Inflammatory macrophage treated with lipopolysaccharide for 1 hour (primary cell): ENCODE measurements around the gene PADI2.

ENCODE experiments used
- DNase-seq, 2 donors: peaks; one replicate each; pipeline ENCODE4 v3.0.0-alpha.2; 2020 to 2022

PADI2 gene

DNA sequence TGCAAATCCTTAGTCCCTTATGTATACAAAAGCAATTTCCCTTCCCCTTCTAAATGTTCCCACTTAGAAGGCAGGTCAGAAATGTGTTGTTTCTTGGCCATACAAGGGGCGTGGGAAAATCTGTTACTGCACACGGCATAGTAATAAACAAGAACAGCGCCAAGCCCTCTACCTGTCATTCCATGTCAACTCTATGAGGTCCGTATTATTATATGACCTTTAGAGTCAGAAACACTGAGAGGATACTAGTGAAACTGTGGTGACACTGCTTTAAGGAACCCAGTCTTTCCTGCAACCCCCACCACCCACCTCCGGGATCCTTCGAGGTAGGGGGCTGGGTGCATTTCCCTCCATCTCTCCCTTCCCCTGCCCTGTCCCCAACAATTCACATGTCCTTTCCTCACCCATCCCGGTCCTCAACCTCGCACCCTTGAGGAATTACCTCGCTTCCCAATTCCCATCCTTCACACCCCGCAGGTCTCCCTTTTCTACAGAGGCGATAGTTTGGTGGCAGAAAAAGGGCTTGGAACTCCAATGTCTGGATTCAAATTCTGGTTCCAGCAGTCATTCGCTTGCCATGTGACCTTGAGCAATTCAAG is 66.1 kb downstream of the PADI2 start:
- no peak for DNase-seq

DNA sequence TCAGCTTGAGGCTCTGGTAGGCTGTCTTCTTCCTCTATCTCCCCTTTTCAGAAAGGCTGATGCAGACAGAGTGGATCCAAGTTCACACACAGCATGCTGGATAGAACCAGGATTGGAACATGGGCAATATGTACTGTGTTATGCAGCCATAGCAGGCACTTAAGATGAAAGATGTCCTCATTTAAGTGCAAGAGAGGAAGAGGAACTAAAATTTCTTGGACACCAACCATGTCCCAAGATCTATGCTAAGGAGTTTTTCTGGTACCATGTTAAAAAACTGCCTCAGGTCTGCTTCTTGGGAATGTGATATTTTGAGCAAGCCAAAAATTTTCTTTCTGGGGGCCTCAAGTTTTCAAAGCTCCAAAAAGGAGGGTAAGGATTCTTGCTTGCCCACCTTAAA is 66.6 kb downstream of the PADI2 start:
- DNase-seq = peak; percentile 43 to 46

DNA sequence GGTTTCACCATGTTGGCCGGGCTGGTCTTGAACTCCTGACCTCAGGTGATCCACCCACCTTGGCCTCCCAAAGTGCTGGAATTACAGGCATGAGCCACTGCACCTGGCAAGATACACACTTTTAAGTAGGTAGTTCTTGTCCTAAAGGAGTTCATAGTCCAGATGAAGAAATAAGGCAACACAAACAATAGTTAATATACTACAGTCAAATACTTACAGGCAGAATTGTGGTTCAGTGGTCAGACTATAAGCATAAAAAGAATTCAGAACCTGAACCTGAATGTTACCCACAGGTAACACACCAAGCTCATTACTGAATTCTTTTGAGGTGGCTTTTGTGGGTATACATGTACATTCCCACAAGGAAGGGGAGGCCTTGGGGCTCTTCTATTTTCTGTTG is 67.2 kb downstream of the PADI2 start:
- no peak for DNase-seq

DNA sequence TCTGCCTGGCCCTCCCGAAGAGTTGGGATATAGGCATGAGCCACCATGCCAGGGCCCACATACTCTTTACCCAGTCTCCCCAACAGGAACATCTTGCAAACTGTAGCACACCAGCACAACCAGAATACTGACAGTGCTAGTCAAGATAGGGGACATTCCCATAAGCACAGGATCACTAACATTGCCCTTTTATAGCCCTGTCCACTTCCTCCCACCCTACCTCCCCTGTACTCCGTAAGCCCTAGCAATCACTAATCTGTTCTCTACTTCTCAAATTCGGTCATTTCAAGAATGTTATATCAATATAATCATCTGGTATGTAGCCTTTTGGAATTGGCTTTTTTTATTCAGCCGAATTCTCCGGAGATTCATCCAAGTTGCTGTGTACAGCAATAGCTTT is 71.3 kb downstream of the PADI2 start:
- DNase-seq = no peak

DNA sequence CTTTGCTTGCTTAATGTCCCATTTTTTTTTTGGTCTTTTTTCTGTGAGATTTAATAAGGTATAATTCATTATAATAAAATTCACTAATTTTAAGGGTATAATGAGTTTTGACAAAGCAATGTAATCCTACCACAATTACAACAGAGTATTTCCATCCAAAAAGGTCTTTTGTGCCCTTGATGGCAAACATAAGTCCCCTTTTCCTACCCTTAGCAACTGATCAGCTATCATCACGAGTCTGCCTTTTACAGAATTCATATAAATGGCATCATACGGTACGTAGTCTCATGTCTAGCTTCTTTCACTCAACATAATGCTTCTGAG is 73.0 kb downstream of the PADI2 start:
- no peak for DNase-seq

DNA sequence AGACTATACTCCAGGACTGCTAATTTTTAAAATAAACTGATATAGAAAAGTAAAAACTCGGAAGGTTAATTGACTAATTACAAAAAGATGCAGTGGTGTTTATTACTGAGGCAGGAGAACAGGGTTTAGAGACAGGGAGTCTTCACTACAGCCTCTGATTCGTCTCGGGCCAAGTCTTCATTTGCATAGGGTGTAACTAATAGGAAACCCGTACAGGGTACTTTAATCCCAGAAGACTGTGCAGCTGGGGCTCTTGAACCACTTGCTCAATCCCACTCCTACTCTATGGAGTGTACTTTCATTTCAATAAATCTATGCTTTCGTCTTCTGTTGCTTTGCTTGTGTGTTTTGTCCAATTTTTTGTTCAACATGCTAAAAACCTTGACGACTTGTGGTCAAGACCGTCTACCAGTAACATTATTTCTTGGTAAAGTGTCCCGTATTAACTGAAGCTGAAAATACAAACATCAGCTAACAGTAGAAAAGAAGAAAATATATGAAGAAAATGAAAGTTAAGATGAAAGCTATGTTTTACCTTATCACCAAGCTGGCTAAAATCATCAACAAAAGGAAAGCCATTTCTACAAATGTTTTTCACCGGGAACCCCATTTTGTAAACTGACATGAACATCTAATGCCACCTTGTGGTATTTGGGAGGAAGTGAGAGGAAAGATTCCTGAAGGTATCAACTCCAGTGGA is 73.5 kb downstream of the PADI2 start:
- peak; percentile 43 to 62 for DNase-seq

DNA sequence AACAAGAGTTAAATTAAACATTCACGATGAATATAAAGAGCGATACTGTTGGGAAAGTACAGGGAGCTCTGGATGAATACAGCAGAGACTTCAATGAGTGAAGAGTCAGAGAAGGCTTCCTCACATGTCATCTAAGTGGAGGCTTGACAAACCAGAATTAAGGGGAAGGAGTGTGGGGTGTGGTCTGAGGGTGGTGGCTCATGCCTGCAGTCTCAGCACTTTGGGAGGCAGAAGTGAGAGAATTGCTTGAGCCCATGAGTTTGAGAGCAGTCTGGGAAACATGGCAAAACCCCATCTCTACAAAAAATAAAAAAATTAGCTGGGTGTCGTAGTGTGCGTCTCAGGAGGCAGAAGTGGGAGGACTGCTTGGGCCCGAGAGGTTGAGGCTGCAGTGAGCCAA is 74.1 kb downstream of the PADI2 start:
- DNase-seq = peak; percentile 82 to 90

DNA sequence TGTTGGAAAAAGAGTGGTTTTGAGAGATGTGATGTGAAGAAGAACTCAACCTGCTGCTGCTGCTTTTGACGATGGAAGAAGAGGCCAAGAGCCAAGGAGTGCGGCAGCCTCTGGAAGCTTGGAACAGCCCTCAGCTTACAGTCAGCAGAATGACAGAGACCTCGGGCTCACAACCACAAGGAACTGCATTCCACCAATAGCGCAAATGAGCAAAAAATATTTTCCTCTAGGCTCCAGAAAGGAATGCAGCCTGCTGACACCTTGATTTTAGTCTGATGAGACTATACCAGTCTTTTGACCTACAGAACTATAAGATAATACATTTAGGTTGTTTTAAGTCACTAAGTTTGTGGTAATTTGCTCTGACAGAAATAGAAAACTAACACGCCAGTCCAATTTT is 75.6 kb downstream of the PADI2 start:
- no peak for DNase-seq

DNA sequence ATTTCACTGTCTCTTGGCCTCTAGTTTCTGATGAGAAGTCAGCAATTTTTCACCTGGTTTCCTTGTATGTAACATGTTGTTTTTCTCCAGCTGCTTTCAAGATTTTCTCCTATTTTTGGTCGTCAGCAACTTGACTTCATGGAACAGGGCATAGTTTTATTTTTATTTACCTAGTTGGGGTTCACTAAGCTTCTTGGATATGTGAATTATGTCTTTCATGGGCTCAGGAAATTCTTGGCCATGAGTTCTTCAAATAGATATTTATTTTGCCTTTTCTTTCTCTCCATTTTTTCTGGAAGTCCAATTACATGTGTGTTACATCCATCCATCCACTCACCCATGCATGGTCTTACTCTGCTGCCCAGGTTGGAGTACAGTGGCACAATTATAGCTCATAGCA is 79.1 kb downstream of the PADI2 start:
- DNase-seq = no peak

DNA sequence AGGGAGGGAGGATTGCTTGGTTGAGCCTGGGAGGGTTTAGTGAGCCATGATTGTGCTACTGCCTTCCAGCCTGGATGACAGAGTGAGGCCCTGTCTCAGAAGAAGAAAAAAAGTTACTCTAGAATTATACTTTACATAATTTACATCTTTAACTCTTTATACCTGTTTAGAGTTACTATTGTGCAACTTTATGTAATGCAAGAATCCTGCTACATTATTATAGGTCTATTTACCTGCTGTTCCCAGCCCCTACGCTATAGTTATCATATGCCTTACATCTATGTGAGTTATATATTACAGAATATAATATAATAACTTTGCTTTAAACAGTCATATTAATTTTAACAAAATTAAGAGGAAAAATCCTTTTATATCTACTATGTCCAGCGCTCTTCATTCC is 79.7 kb downstream of the PADI2 start:
- DNase-seq = no peak

DNA sequence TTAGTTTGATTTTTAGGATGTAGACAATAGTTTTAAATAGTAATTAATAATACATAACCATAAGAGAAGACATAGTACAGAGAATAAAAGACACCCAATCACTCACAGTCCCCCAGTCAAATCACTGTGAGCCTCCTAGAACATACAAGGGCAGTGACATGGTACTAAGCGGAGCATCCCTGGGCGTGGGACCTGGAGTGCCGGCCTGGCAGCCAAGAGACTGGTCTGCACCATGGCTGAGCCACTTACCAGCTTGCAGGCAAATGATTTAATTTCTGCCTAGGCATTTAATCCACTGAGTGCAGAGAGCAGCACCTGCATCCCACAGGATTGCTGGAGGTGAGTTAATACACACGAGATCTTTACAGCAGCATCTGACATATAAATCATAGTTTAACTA is 85.8 kb downstream of the PADI2 start:
- DNase-seq = no peak

DNA sequence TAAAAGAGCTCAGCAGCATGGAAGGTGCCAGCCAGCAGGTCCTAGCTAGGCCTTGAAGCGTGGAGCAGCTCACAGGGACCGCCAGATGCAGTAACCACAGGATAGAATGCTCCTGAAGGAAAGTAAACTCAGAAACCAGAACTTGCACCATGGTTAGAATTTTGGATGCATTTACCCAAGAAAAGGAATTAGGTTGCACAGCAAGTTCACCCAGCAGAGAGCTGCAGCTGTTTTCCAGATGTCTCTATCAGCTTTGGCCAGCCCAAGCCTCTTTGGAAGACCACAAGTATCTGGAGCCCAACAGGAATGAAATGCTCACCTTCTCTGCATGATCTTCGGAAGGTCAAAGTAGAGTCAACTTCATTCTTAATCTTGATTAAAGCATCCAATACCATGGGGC is 86.5 kb downstream of the PADI2 start:
- no peak for DNase-seq

DNA sequence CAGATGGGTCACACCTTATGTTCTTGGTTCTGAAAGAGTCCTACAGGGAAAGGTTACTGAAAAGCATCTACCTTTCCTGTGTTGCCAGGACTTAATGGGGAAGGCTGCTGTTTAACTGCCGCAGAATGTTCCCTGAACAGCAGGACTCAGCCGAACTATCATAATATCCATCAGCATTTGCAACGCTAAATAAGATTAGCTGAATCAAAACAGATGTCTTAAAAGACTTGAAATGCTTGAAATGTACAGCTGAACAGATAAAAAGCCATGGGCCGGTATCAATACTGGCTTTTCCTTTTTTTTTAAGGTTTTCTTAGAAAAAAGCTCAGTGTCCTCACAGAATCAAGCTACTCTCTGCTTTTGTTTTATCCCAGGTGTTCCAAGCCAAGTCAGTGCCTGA is 87.8 kb downstream of the PADI2 start:
- DNase-seq = no peak

DNA sequence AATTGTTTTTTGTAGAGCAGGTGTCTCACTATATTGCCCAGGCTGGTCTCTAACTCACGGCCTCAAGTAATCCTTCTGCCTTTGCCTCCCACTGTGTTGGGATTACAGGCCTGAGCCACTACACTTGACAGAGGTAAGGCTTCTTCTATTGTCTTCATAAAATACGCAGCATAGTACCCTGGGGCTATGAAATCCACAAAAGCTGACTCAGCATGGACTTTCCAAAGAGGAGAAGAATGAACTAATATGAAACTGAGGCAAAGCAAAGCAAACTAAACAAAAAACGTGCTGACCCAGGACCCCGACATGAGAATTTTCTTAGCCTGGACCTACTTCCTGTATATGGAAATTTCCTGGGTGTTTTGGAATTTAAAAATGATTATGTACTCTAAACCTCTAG is 89.0 kb downstream of the PADI2 start:
- DNase-seq = no peak

DNA sequence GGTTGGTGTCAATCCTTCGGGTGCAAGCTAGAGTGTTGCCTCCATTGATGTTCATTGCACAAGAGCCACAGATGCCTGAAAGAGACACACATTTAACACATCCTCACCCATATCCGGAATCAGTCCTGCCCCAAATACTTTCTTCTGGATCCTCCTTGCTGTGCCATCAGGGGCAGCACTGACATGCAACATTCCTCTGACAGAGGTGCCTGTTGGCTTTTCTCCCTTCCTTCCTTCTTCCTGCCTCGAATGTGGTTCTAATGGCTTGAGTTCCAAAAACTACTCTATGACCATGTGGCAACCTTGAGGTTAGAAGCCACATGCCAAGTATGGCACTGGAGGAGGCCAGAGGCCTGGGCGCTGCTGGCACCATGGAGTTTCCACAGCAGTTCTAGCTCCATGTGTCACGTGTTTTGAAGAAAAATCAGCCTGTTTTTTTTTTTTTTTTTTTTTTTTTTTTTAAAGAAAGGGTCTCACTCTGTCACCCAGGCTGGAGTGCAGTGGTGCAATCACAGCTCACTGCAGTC is 90.5 kb downstream of the PADI2 start:
- DNase-seq = no peak

DNA sequence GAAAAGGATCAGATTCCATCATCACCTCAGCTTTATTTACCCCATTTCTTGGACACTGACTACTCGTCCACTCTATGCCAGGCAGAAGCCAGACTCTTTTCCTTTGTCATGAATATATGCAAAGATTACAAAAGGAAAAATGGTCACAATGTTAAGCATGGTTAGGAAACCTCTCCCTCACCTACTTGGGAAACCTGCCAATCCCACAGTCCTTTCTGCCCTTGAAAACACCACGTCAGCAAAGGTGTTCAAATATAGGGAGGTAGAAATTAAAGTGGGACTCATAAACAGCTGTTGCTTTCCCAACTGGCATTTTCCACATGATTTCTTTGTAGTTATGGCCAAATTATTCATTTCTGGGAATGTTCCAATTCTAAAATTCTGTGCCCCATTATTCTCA is 91.4 kb downstream of the PADI2 start:
- DNase-seq = no peak

DNA sequence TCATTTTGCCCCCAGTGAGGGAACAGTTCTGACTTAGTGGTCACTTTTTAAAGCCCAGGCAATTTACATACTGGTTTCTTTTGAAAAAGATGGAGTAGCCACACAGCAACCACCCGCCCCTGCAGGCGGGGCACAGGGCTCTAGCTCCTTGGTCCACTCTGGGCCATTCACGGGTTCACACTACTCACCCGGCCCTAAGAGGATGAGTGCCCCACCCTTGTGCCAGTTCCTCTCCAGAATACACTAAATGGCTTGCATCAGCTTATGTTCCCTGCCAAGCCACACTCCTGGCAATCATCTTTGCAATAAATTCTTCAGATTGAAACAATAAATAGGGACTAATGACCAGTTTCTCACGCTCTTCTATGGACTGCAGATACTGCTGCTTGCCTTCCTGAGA is 91.8 kb downstream of the PADI2 start:
- peak; percentile 31 to 56 for DNase-seq

DNA sequence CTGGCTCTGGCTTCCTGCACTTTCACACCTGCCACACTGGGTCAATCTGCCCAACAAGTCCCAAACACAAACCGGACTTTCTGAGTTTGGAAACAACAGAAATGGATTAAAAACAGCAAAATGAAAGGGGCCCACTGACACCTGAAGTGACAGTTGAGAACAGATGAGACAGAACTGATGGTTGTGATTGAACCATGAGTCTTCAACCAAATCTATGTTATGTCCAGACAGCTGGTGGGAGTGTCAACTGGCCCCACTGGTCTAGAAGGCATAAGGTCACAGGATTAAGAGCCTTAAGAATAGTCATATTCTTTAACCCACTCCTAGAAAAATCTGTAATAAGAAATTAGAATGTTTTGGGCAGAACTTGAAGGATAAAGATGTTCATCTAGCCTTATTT is 94.5 kb downstream of the PADI2 start:
- DNase-seq = no peak

DNA sequence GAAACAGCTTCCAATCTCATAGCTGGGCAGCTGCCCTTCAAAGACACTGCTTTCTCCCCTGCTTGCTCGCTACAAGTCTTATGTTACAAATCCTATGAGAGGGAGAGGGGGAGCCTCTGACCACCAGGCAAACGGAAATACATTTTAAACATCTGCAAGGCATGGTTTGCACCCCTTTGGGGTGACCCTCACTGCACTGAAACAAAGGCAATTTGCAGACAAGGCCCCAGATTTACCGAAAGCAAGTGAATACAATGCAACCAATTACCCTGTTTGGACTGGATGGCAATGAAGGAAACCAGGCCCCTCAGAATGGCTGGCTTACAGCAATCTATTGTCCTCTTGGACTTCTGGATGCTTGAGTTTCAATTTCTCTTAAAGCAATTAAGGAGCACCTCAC is 95.7 kb downstream of the PADI2 start:
- no peak for DNase-seq

DNA sequence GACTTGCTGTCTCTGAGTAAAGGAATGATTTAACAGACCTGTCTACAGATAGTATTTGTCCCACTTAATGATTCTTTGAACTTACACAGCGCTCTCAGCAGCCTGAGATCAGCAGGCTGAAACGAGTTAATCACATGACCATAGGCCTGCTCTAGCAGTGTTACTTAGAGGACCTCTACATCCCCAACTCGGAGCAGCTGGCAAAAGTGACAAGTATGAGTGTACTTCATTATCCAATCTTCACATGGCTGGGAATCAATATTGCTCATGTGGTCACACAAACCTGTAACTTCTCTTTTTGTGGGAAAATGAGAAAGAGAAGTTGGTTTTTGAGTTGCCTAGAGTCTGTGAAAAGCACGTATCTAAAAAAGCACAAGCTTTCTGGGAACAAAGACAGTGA is 96.1 kb downstream of the PADI2 start:
- DNase-seq = peak; percentile 49 to 65

DNA sequence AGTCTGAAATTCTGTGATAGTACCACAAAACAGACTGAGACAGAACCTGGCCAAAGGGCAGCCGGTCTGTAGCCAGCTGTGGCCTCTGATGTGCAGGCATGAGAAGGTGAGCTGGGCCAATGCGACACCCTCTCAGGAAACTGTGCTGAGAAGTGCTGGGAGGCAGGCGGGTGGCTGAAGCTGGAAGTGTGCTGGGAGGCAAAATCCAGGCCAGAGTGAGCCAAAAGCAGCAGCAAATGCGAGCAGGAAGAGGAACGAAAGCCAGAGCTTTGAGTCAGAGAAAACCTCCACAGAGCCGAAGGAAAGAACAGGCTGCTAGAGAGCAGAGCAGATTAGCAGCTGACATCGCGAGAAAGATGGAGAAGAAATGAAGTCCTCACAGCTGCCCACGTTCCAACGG is 97.4 kb downstream of the PADI2 start:
- no peak for DNase-seq

DNA sequence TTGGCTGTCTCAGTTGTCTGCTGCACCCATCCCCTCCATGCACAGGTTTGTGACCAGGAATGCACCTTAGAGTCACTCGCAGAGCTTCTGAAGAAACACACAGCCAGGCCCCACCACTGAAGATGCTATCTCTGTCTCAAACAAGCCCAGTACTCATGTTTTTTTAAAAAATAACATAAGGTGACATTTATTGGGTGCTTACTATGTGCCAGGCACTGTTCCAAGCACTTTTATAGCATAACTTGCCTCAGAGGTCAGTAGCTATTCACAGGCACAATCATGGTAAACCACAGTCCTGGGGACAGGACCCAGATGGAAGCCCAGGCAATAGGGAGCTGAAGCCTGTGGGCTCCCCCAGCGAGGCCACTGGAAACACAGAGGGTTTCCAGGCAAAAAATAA is 98.7 kb downstream of the PADI2 start:
- DNase-seq = no peak

DNA sequence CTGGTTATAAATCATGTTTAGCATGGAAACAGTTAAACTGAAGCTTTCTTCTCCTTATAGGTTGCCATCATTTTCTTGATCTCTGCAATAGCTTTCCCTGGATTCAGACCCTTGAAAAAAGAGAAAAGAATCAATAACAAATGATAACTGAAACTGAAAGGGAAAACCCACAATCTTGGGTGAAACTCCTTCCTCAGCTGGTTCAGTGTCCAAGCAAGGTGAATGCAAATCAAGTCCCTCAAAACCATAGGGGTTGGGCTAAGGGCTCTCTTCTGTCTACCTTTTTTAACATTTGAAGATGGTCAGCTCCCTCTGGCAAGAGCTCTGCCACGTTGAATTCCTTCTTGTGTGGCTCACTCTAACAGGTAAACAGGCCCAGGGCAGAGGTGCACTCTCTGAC is 100.4 kb downstream of the PADI2 start:
- DNase-seq = no peak

DNA sequence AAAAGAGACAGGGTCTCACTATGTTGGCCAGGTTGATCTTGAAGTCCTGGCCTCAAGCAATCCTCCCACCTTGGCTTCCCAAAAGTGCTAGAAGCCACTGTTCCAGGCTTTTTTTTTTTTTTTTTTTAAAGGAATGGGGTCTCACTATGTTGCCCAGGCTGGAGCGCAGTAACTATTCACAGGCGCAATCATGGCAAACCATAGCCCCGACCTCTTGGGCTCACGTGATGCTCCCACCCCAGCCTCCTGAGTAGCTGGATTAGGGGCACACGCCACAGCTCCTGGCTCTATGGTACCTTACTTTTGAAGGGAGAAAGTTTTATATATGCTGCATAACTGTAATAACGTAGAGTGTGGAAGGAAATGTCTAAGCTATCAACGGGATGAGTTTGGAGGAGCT is 101.8 kb downstream of the PADI2 start:
- DNase-seq = no peak
